IPS-18a (cell line): ENCODE results near the gene BCAM.
"Not testable (repeated sequence)": the region's sequence is repeated elsewhere in the genome, so short reads cannot be mapped to it uniquely, and the experiment has no call there.

Source experiments
- H3K27ac ChIP-seq: one replicate; pipeline ENCODE4 v1.5.1; 2013; ENCODE audit warnings: low read length
- H3K27me3 ChIP-seq: one replicate; pipeline ENCODE4 v1.6.1; 2013; ENCODE audit warnings: mild to moderate bottlenecking, low read length; ENCODE audit not compliant: control insufficient read depth, insufficient read depth
- H3K36me3 ChIP-seq: one replicate; pipeline ENCODE4 v1.6.1; 2013; ENCODE audit warnings: low read depth, low read length; ENCODE audit not compliant: control insufficient read depth
- H3K4me1 ChIP-seq: one replicate; pipeline ENCODE4 v1.6.1; 2013; ENCODE audit warnings: low read depth, low read length; ENCODE audit not compliant: control insufficient read depth
- H3K4me3 ChIP-seq: one replicate; pipeline ENCODE4 v1.5.1; 2013; ENCODE audit warnings: low read length
- H3K9ac ChIP-seq: one replicate; pipeline ENCODE4 v1.6.1; 2013; ENCODE audit warnings: mild to moderate bottlenecking, low read length, moderate library complexity
- H3K9me3 ChIP-seq: one replicate; pipeline ENCODE4 v1.6.1; 2013; ENCODE audit warnings: low read depth, low read length; ENCODE audit not compliant: control insufficient read depth

BCAM gene

DNA sequence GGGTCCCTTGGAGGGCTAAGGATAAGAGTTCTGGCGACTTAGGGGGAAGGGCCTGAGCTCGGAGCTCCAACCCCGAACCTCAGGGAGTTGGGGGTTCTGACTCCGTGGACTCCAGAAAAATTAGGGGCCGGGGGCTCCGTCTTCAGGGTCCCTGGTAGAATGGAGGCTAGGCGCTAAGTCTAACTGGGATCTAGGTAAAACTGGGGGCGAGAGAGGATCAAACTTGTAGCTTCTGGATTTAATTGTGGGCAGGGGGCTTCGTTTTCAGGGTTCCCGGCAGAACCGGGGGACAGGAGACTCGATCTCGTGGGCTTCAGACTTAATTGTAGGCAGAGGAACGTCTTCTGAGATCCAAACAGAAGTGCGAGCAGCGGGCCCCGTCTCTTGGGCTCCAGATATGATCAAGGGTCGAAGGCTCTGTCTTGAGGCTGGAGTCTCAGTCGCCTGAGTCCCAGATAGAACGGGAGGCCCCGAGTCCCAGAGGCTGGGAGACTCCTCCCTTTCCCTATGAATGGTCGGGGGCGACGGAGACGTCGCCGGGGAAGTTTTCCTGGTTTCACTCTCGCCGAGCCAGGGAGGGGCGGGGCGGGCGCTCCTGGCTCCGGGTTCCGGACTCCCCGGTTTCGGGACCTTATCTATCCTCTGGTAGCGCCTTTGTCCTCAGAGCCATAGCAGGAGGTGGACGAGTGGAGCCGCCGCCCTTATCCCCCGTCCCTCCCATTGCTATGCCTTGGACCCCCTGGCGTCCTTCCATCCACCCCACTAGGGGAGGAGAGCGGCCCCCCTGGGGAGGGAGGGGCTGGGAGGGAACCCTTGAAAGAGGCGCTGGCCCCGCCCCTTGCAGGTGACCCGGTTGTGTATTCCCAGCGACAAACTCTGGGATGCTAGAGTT, 38.5 kb downstream of the BCAM start:
- Histone ChIP-seq H3K4me3 (peak overlapping the region; percentile 94), H3K4me1 (peaks cover 19% of the 10 kb centered on the region), H3K9me3 (no peaks in the 10 kb centered on the region), H3K9ac (peak overlapping the region; percentile 75), H3K36me3 (no peaks in the 10 kb centered on the region), H3K27me3 (no peaks in the 10 kb centered on the region), H3K27ac (peak overlapping the region; percentile 65)

DNA sequence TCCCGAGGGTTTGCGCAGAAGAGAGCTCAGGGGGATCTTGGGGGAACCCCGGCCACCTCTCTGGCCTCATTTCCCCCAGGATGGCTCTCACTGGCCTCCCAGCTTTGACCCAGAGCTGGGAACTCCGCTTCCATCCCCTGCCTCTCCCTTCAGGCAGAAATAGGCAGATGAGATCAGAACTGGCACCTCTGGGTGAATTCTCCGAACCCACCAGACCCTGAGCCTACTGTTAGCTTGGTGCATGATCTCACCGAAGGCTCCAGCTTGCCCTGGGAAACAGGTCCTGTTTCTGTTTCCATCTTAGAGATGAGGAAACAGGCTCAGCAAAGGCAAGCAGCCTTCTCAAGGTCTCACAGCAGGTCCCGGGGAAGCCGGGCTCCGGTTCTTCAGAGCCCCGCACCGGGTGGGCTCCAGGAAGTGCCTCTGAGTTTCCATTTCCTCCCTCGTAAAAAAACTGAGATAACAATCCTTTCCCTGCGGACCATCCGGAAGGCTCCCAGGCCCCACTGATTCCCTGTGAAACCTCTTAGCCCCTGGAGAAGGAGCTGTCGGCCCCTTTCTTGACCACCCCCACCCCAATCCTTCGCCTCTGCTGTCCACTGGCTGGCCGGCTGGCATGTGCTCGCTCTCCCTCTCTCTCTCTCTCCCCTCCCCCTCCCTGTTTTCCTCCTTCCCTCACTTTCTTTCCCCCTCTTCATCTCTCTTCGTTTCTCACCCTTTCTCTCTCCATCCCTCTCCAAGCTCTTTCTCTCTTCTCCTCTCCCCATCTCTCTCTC, 39.3 kb downstream of the BCAM start:
- H3K27ac ChIP-seq: peak overlapping the region; percentile 65
- H3K27me3 ChIP-seq: no peaks in the 10 kb centered on the region
- no peaks in the 10 kb centered on the region for H3K36me3 ChIP-seq
- H3K4me3 ChIP-seq: peak overlapping the region; percentile 94
- peaks cover 19% of the 10 kb centered on the region for H3K4me1 ChIP-seq
- peak overlapping the region; percentile 75 for H3K9ac ChIP-seq
- no peaks in the 10 kb centered on the region for H3K9me3 ChIP-seq

DNA sequence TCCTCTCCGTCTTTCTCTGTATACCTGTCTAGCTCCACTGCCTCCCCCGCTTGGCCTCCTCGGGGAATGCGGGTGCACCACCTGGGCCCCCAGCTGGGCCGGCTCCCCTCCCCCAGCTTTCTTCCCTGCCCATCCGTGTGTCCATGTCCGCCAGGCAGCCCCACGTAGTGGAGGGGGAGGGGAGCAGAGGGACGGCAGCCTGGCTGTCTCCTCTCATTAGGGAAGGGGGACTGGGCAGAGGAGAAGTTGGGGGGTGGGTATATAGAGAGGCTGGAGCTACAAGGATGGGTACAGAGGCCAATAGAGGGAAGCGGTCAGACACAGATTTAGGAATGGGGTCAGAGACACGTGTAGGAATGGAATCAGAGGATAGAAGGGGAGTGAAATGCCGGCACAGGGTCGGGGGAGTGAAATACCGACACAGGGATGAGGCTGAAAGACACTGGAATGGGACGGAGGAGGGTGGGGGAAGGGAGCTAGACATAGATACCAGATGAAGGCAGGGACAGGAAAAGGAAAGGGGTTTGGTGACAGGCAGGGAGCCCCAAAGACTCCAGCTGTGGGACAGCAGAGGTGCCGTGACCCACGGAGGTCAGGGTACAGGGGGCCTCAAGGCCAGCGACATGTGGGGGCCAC, 40.0 kb downstream of the BCAM start:
- no peaks in the 10 kb centered on the region for H3K27me3 ChIP-seq
- H3K4me3 ChIP-seq: peak overlapping the region; percentile 94
- peaks cover 19% of the 10 kb centered on the region for H3K4me1 ChIP-seq
- peak overlapping the region; percentile 65 for H3K27ac ChIP-seq
- H3K9ac ChIP-seq: peak overlapping the region; percentile 75
- no peaks in the 10 kb centered on the region for H3K9me3 ChIP-seq
- H3K36me3 ChIP-seq: no peaks in the 10 kb centered on the region

- Histone ChIP-seq H3K27ac (no peak overlapping the region), H3K36me3 (no peaks in the 10 kb centered on the region), H3K9ac (no peak overlapping the region), H3K4me3 (no peak overlapping the region), H3K27me3 (no peaks in the 10 kb centered on the region), H3K9me3 (no peaks in the 10 kb centered on the region), H3K4me1 (peaks cover 19% of the 10 kb centered on the region)
Observed at GRCh38 chr19:44850641-44851109, 41.8 kb downstream of the BCAM start.

DNA sequence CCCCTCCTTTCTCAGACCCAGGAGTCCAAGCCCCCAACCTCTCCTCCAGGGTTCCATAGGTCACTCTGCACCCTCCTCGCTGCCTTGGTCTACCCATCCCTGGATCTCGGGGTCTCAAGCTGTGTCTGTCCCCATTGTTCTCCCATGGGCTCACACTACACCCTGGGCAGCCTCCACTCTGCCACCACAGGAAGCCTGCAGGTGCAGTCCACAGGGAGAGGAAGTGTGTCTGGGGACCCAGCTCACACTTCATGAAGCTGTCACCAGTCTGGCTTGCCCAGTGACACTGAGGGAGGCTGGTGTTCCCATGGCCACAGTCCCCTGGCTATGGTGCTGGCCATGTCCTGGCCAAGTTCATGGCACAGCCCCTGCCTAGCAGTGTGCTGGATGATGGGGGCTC, 42.5 kb downstream of the BCAM start:
- peaks cover 19% of the 10 kb centered on the region for H3K4me1 ChIP-seq
- no peak overlapping the region for H3K27ac ChIP-seq
- no peak overlapping the region for H3K9ac ChIP-seq
- no peaks in the 10 kb centered on the region for H3K36me3 ChIP-seq
- H3K4me3 ChIP-seq: no peak overlapping the region
- H3K27me3 ChIP-seq: no peaks in the 10 kb centered on the region
- H3K9me3 ChIP-seq: no peaks in the 10 kb centered on the region

DNA sequence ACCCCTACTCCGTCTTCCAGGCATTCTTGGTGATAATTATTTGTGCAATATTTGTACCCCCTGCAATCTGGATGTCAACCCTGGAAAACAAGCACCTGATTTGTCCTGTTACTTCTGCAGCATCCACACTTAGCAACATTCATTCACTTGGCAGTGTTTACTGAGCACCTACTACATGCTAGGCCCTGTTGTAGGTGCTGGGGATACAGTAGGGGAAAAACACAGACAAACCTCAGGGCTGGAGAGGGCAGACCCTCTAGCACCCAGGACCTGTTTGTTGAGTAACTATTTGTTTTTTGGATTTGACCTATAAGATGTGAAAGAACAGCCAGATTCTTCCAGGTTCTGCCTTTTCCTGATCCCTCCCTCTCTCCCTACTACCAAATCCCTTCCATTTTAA, 46.7 kb downstream of the BCAM start:
- Histone ChIP-seq H3K9me3 (no peaks in the 10 kb centered on the region), H3K36me3 (peaks cover 3% of the 10 kb centered on the region), H3K27me3 (no peaks in the 10 kb centered on the region), H3K9ac (no peak overlapping the region), H3K4me3 (no peak overlapping the region), H3K4me1 (peaks cover 3% of the 10 kb centered on the region), H3K27ac (no peak overlapping the region)

- Histone ChIP-seq H3K9ac (no peak overlapping the region), H3K4me3 (no peak overlapping the region), H3K9me3 (no peaks in the 10 kb centered on the region), H3K36me3 (peaks cover 6% of the 10 kb centered on the region), H3K4me1 (no peaks in the 10 kb centered on the region), H3K27me3 (no peaks in the 10 kb centered on the region), H3K27ac (no peak overlapping the region)
Observed at GRCh38 chr19:44856421-44857083, 47.6 kb downstream of the BCAM start.

GRCh38 chr19:44857837-44858236, 48.9 kb downstream of the BCAM start:
- Histone ChIP-seq H3K27me3 (no peaks in the 10 kb centered on the region), H3K9ac (no peak overlapping the region), H3K36me3 (peaks cover 6% of the 10 kb centered on the region), H3K4me3 (no peak overlapping the region), H3K27ac (no peak overlapping the region), H3K9me3 (no peaks in the 10 kb centered on the region), H3K4me1 (no peaks in the 10 kb centered on the region)

DNA sequence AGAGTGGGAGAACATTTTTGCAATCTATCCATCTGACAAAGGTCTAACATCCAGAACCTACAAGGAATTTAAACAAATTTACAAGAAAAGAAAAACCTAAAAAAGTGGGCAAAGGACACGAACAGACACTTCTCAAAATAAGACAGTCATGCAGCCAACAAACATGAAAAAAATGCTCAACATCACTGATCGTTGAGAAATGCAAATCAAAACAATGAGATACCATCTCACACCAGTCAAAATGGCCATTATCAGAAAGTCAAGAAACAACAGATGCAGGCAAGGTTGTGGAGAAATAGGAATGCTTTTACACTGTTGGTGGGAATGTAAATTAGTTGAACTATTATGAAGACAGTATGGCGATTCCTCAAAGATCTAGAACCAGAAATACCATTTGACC, 52.7 kb downstream of the BCAM start:
- H3K4me3 ChIP-seq, H3K4me1 ChIP-seq, H3K27me3 ChIP-seq, H3K9me3 ChIP-seq, H3K27ac ChIP-seq, H3K9ac ChIP-seq: not testable (repeated sequence)
- H3K36me3 ChIP-seq: peaks cover 23% of the 10 kb centered on the region

GRCh38 chr19:44863990-44864389, 55.1 kb downstream of the BCAM start:
- no peak overlapping the region for H3K27ac ChIP-seq
- no peak overlapping the region for H3K9ac ChIP-seq
- H3K4me1 ChIP-seq: no peaks in the 10 kb centered on the region
- peaks cover 33% of the 10 kb centered on the region for H3K36me3 ChIP-seq
- H3K9me3 ChIP-seq: no peaks in the 10 kb centered on the region
- no peak overlapping the region for H3K4me3 ChIP-seq
- no peaks in the 10 kb centered on the region for H3K27me3 ChIP-seq

DNA sequence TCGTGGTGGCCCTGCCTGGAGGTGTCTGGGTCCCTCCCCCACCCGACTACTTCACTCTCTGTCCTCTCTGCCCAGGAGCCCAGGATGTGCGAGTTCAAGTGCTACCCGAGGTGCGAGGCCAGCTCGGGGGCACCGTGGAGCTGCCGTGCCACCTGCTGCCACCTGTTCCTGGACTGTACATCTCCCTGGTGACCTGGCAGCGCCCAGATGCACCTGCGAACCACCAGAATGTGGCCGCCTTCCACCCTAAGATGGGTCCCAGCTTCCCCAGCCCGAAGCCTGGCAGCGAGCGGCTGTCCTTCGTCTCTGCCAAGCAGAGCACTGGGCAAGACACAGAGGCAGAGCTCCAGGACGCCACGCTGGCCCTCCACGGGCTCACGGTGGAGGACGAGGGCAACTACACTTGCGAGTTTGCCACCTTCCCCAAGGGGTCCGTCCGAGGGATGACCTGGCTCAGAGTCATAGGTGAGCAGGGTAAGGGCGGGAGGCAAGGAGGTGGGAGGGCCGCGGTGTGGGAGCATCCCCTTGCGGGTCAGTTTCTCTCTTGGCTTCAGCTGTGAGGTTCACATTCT, 56.4 kb downstream of the BCAM start:
- H3K36me3 ChIP-seq: peaks cover 30% of the 10 kb centered on the region

More for the DNA sequence above, 56.4 kb downstream of the BCAM start:
- no peak overlapping the region for H3K9ac ChIP-seq
- H3K9me3 ChIP-seq: no peaks in the 10 kb centered on the region
- H3K4me1 ChIP-seq: no peaks in the 10 kb centered on the region
- no peak overlapping the region for H3K27ac ChIP-seq
- H3K4me3 ChIP-seq: no peak overlapping the region
- H3K27me3 ChIP-seq: no peaks in the 10 kb centered on the region
